Measurements from ENCODE around the gene GCK.

Gene GCK

GRCh38 chr7:44157116-44158080, 31.8 kb downstream of the GCK start:
- in situ Hi-C loops (cut with MboI; ENCODE audit: low pct_unique_long_range_greater_than_20kb, low sequenced_read_pairs, unreplicated experiment) = no loop called here
- TF ChIP-seq, protein P1, sequence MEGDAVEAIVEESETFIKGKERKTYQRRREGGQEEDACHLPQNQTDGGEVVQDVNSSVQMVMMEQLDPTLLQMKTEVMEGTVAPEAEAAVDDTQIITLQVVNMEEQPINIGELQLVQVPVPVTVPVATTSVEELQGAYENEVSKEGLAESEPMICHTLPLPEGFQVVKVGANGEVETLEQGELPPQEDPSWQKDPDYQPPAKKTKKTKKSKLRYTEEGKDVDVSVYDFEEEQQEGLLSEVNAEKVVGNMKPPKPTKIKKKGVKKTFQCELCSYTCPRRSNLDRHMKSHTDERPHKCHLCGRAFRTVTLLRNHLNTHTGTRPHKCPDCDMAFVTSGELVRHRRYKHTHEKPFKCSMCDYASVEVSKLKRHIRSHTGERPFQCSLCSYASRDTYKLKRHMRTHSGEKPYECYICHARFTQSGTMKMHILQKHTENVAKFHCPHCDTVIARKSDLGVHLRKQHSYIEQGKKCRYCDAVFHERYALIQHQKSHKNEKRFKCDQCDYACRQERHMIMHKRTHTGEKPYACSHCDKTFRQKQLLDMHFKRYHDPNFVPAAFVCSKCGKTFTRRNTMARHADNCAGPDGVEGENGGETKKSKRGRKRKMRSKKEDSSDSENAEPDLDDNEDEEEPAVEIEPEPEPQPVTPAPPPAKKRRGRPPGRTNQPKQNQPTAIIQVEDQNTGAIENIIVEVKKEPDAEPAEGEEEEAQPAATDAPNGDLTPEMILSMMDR (IDR thresholded peaks at IDR 0.05; ENCODE audit: extremely low read depth, insufficient read depth, missing control alignments) = no peak
- DNase-seq (ENCODE audit: low spot score) = no peak

DNA sequence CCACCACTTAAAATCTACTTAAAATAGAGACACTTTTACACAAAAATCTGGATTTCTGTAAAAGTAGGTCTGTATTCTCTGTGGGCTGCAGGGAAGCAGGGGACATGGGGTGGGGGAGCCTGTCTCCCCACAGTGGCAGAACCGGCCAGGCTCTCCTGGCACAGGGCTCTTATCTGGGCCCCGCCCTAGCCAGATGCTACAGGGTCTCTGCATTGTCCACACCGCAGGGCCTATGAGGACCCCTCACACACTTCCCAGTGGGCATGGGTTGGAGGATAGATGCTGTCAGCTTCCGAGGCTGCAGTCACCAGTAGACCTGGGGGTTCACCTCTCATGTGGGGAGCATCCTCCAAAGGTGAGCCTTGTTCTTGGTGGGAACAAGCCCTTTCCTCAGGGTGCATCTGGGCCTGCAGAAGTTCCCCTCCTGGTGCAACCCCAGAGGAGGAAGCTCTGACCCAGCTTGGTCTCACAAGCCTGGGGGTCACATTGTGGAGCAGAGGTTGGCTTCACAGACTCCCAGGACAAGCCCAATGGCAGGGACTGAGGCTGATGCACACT, 32.7 kb downstream of the GCK start:
- TF ChIP-seq, protein P1 (IDR thresholded peaks at IDR 0.05; ENCODE audit: extremely low read depth, insufficient read depth, missing control alignments) = no peak
- DNase-seq (ENCODE audit: low spot score) = no peak
- in situ Hi-C loops (cut with MboI; ENCODE audit: low pct_unique_long_range_greater_than_20kb, low sequenced_read_pairs, unreplicated experiment) = no loop called here

GRCh38 chr7:44155191-44156185, 33.8 kb downstream of the GCK start:
- no peak for DNase-seq (ENCODE audit: low spot score)
- in situ Hi-C loops (cut with MboI; ENCODE audit: low pct_unique_long_range_greater_than_20kb, low sequenced_read_pairs, unreplicated experiment) = no loop called here
- TF ChIP-seq, protein P1 (IDR thresholded peaks at IDR 0.05; ENCODE audit: extremely low read depth, insufficient read depth, missing control alignments) = no peak

- in situ Hi-C loops (cut with MboI; ENCODE audit: low pct_unique_long_range_greater_than_20kb, low sequenced_read_pairs, unreplicated experiment) = no loop called here
- TF ChIP-seq, protein P1 (IDR thresholded peaks at IDR 0.05; ENCODE audit: extremely low read depth, insufficient read depth, missing control alignments) = no peak
- DNase-seq (ENCODE audit: low spot score) = no peak
Observed at GRCh38 chr7:44154703-44155102, 34.5 kb downstream of the GCK start.

DNA sequence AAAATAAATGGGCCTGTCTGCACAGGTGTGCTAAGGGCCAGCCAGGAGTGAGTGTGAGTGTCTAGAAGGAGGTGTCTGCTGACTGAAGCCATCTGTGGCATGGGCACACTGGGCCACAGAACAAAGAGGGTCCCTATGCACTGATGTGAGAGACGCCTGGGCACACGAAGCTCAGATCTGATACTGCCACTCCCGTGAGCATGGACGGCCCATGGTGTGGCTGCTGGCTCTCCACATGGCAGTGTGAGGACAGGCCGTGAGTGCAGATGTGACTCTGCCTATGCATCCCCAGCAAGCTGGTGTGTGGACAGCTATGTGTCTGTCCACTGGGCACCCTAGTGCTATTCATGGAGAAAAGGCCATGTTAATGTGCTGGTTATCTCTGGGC, 35.3 kb downstream of the GCK start:
- no peak for DNase-seq (ENCODE audit: low spot score)
- TF ChIP-seq, protein P1 (IDR thresholded peaks at IDR 0.05; ENCODE audit: extremely low read depth, insufficient read depth, missing control alignments) = no peak
- in situ Hi-C loops (cut with MboI; ENCODE audit: low pct_unique_long_range_greater_than_20kb, low sequenced_read_pairs, unreplicated experiment) = no loop called here
